Fibroblast of skin of right biceps (primary cell): ENCODE results near the gene GLT6D1.

Experiments
- DNase-seq: peaks from one replicate; pipeline ENCODE4 v3.0.0-alpha.2; 2013

GLT6D1 gene

GRCh38 chr9:135620558-135620957 lies 18.8 kb downstream of the GLT6D1 start:
- DNase-seq = no peak

GRCh38 chr9:135619599-135619886 lies 19.8 kb downstream of the GLT6D1 start:
- no peak for DNase-seq

- no peak for DNase-seq
Measured at GRCh38 chr9:135618866-135619598, 20.3 kb downstream of the GLT6D1 start.

GRCh38 chr9:135617991-135618411 lies 21.3 kb downstream of the GLT6D1 start:
- DNase-seq = no peak

- DNase-seq = no peak
Measured at GRCh38 chr9:135617538-135617900, 21.8 kb downstream of the GLT6D1 start.

GRCh38 chr9:135616619-135617537 lies 22.5 kb downstream of the GLT6D1 start:
- DNase-seq = no peak

- no peak for DNase-seq
Measured at GRCh38 chr9:135615666-135616618, 23.4 kb downstream of the GLT6D1 start.

GRCh38 chr9:135614821-135615665 lies 24.3 kb downstream of the GLT6D1 start:
- DNase-seq = no peak

GRCh38 chr9:135613946-135614805 lies 25.2 kb downstream of the GLT6D1 start:
- no peak for DNase-seq

- no peak for DNase-seq
Measured at GRCh38 chr9:135612981-135613910, 26.1 kb downstream of the GLT6D1 start.

GRCh38 chr9:135612437-135612836 lies 26.9 kb downstream of the GLT6D1 start:
- no peak for DNase-seq

- no peak for DNase-seq
Measured at GRCh38 chr9:135611875-135612209, 27.5 kb downstream of the GLT6D1 start.

GRCh38 chr9:135611142-135611874 lies 28.0 kb downstream of the GLT6D1 start:
- DNase-seq = no peak

GRCh38 chr9:135610290-135611141 lies 28.8 kb downstream of the GLT6D1 start:
- no peak for DNase-seq

- no peak for DNase-seq
Measured at GRCh38 chr9:135609366-135609955, 29.9 kb downstream of the GLT6D1 start.

GRCh38 chr9:135608999-135609317 lies 30.4 kb downstream of the GLT6D1 start:
- DNase-seq = no peak

- no peak for DNase-seq
Measured at GRCh38 chr9:135608294-135608998, 30.9 kb downstream of the GLT6D1 start.
